MG63 (cell line): ENCODE data around the gene PDE5A. TPM values are rescaled to one million over a fixed set of nuclear protein-coding genes. Genes with fewer than 3 reads are reported as not detected.

ENCODE experiments used
- DNase-seq: peaks from one replicate; pipeline ENCODE4 v3.0.0-alpha.2; 2020
- H3K27me3 ChIP-seq: fragments of 250-450 bp; sonication (Bioruptor Pico); 2 replicates; pipeline ENCODE4 v1.5.1; 2020; ENCODE audit warnings: mild to moderate bottlenecking, moderate library complexity
- H3K36me3 ChIP-seq: fragments of 250-450 bp; sonication (Bioruptor Pico); 2 replicates; pipeline ENCODE4 v1.5.1; 2020; ENCODE audit warnings: mild to moderate bottlenecking, moderate library complexity
- H3K4me3 ChIP-seq: fragments of 250-450 bp; sonication (Bioruptor Pico); 2 replicates; pipeline ENCODE4 v1.5.1; 2020; ENCODE audit warnings: mild to moderate bottlenecking, moderate library complexity
- H3K9me3 ChIP-seq: fragments of 250-450 bp; sonication (Bioruptor Pico); 2 replicates; pipeline ENCODE4 v1.5.1; 2020; ENCODE audit warnings: mild to moderate bottlenecking, moderate library complexity
- total RNA-seq: library from RNA; depleted of rRNA; stranded (reverse); fragments of >200 nt; shearing (Covaris generic); gene quantifications from 2 replicates; pipeline ENCODE4 v1.2.3, GENCODE V29; 2014; ENCODE audit warnings: low replicate concordance

Gene PDE5A
- total RNA-seq, 1 experiment from 2014 or later, result 46.2 TPM

DNA sequence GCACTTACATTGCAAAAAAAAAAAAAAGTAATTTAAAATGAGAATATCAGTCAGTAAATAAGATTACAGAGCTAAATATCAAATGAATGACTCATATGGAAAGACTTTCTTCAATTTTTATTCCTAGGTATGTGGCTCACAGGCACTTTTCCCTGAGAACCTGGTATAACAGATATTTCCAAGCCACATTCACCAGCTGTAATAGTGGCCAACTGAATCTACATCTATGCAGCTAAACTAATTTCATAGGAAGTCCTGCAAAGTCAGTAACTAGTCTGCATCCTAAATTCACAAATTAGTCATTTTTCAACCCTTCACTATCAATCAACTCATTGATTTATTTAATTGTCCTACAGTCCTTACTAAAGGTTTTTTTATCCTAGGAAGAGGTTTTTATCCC is 5.6 kb downstream of the PDE5A start:
- no peaks in the 10 kb centered on the region for H3K27me3 ChIP-seq
- DNase-seq, result no peak
- no peaks in the 10 kb centered on the region for H3K9me3 ChIP-seq
- H3K4me3 ChIP-seq, result peak overlapping the region; percentile 79
- H3K36me3 ChIP-seq, result peaks cover 36% of the 10 kb centered on the region

DNA sequence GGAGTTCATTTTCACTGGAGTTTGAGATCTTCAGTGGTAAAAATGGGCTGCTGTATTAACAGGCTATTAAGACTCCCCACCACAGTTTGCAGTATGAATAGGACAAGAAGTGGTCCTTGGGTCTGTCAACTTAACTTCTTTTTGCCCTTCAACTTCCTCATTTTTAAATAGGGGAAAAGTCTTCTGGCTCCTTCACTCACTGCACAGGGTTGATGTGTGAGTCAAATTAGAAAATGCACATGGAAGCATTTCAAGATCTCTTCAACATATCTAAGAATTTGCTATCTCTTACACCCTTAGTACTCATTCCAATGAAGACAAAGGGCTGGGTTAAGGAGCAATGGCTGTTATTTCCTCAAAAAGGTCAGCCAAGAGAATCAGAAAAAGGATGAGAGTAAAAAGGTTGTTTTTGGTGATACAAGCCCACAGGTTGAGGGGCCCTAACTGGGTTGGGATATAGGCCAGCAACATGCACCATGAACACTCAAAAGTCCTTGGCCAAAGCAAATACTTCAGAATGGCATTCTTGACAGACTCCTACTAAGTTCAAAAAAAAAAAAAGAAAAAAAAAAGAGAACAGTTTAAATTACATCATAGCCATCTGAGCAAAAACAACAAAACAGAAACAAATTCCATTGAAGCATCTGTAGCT is 13.4 kb downstream of the PDE5A start:
- no peak for DNase-seq
- H3K4me3 ChIP-seq, result no peak overlapping the region
- H3K27me3 ChIP-seq, result no peaks in the 10 kb centered on the region
- H3K36me3 ChIP-seq, result peaks cover 45% of the 10 kb centered on the region
- H3K9me3 ChIP-seq, result 0 out of 2 replicates have a peak, but pooled peaks cover 3% of the 10 kb centered on the region

GRCh38 chr4:119604266-119604665 is 24.3 kb downstream of the PDE5A start:
- Histone ChIP-seq H3K9me3 (peaks cover 2% of the 10 kb centered on the region), H3K36me3 (peaks cover 69% of the 10 kb centered on the region), H3K4me3 (no peak overlapping the region), H3K27me3 (no peaks in the 10 kb centered on the region)
- no peak for DNase-seq

DNA sequence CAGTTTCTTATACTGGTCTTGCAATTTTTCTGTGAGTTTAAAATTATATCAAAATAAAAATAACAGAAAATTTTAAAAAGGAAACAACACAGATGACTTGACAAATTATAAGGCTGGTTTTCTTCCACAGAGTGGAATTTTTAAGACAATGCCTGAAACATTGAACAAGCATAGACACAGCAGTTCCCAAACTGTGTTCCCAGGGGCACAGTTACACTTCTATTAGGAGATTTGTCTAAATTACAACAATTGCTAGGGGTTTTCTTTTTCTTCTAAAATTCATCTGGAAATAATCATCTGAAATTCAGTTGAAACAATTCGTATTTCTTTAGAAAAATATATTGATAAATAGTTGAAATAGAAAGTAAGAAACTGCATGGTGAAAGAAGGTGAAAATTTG is 26.2 kb downstream of the PDE5A start:
- Histone ChIP-seq H3K36me3 (peaks cover 82% of the 10 kb centered on the region), H3K9me3 (peaks cover 6% of the 10 kb centered on the region), H3K4me3 (no peak overlapping the region), H3K27me3 (no peaks in the 10 kb centered on the region)
- no peak for DNase-seq

DNA sequence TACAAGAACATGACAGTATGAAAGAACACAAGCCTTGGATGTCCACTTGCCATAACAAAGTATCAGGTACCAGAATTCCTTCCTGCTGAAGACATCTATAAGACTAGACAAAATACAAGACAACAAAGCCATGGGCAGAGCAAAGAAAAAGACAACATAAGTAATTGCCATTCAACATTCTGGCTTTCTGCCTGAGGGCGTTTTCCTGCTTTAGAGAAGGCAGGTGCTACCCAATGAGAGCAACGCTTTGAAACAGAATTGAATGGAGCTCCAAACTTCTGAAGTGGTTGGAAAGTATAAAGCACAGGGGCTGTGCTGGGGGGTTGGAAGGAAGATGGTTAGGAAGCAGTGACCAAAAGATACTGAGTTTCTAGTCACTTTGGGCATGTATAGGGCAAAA is 30.1 kb downstream of the PDE5A start:
- H3K4me3 ChIP-seq, result no peak overlapping the region

GRCh38 chr4:119597377-119597776 is 31.2 kb downstream of the PDE5A start:
- Histone ChIP-seq H3K4me3 (no peak overlapping the region), H3K36me3 (peaks cover 75% of the 10 kb centered on the region), H3K9me3 (peaks cover 6% of the 10 kb centered on the region), H3K27me3 (no peaks in the 10 kb centered on the region)
- DNase-seq, result no peak

More for the DNA sequence above, 30.1 kb downstream of the PDE5A start:
- peaks cover 6% of the 10 kb centered on the region for H3K9me3 ChIP-seq
- H3K27me3 ChIP-seq, result no peaks in the 10 kb centered on the region
- DNase-seq, result no peak
- peaks cover 78% of the 10 kb centered on the region for H3K36me3 ChIP-seq

DNA sequence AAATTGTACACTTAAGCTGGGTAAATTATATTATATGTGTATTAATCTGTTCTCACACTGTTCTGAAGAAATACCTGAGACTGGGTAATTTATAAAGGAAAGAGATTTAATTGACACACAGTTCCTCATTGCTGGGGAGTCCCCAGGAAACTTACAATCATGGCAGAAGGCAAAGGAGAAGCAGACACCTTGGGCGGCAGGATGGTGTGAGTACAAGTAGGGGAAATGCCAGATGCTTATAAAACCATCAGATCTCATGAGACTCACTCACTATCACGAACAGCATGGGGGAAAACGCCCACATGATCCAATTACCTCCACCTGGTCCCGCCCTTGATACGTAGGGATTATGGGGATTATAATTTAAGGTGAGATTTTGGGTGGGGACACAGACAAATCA is 34.9 kb downstream of the PDE5A start:
- Histone ChIP-seq H3K36me3 (peaks cover 57% of the 10 kb centered on the region), H3K4me3 (no peak overlapping the region), H3K9me3 (peaks cover 2% of the 10 kb centered on the region; the same call in 1 of the 2 replicates), H3K27me3 (no peaks in the 10 kb centered on the region)
- DNase-seq, result no peak

DNA sequence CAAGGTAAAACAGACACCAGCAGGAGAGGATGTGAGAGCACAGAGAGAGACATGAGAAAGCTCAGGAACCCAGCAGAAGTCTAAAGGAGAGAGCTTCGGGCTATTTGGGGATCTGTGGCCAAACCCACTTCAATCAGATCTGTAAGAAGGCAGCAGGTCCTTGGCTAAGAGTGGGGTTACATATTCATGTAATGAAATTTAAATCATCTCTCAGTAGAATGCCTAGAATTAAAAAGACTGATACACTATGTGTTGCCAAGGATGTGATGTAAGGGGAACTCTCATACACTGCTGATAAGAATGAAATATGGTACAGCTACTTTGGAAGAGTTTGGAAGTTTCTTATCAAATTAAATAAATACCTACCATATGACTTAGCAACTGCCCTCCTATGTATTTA is 35.8 kb downstream of the PDE5A start:
- H3K4me3 ChIP-seq, result no peak overlapping the region
- H3K36me3 ChIP-seq, result peaks cover 50% of the 10 kb centered on the region
- no peak for DNase-seq
- H3K27me3 ChIP-seq, result no peaks in the 10 kb centered on the region
- no peaks in the 10 kb centered on the region for H3K9me3 ChIP-seq

- H3K9me3 ChIP-seq, result no peaks in the 10 kb centered on the region
- no peak for DNase-seq
- H3K36me3 ChIP-seq, result peaks cover 47% of the 10 kb centered on the region
- H3K27me3 ChIP-seq, result no peaks in the 10 kb centered on the region
- H3K4me3 ChIP-seq, result no peak overlapping the region
Observed at GRCh38 chr4:119589165-119589564, 39.4 kb downstream of the PDE5A start.

GRCh38 chr4:119587796-119588195 is 40.8 kb downstream of the PDE5A start:
- peaks cover 51% of the 10 kb centered on the region for H3K36me3 ChIP-seq
- no peaks in the 10 kb centered on the region for H3K27me3 ChIP-seq
- H3K9me3 ChIP-seq, result no peaks in the 10 kb centered on the region
- DNase-seq, result no peak
- no peak overlapping the region for H3K4me3 ChIP-seq

DNA sequence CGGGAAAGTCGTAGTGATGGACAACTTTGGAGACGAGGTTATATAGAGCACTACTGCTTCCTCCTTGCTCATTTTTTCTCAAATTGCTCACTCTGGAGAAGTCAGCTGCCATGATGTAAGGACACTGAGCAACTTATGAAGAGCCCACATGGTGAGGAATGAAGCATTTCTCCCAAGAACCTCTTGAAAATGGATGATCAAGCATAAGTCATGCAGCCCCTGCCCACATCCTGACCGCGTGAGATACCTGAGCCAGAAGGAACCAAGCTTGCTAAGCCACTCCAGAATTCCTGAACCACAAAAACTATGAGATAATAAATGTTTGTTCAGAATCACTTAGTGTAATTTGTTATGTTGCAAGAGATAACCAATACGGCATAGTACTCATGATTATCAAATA is 42.8 kb downstream of the PDE5A start:
- no peak for DNase-seq
- no peaks in the 10 kb centered on the region for H3K9me3 ChIP-seq
- H3K27me3 ChIP-seq, result no peaks in the 10 kb centered on the region
- H3K36me3 ChIP-seq, result peaks cover 61% of the 10 kb centered on the region
- H3K4me3 ChIP-seq, result no peak overlapping the region

DNA sequence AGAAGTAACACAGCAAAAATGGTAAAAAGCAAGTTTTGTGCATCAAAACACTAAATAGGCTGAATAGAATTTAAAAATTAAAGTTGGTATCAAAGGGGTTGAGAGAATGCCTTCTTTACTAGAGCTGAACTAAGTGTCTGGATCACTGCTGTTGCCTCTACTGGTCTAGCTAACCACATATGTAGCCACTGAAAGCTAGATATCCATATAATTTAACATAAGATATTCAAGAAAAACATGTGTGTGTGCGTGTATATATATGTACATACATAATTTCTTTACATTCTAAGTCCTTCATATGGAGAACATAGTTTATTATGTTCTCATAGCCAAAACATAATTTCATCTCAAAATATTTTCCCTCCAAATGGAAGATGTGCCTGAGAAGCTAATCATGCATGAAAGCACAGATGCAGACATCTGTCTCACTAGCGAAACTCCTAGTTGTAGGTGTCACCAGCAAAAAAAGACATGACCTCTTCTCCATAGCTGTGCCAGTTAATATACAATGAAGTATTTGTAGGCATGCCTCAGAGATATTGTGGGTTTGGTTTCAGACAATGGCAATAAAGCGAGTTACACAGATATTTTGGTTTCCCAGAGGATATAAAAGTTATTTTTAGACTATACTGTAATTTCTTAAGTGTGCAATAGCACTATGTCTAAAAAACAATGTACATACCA is 47.3 kb downstream of the PDE5A start:
- Histone ChIP-seq H3K4me3 (no peak overlapping the region), H3K36me3 (peaks cover 50% of the 10 kb centered on the region), H3K9me3 (no peaks in the 10 kb centered on the region), H3K27me3 (no peaks in the 10 kb centered on the region)
- DNase-seq, result no peak

- no peaks in the 10 kb centered on the region for H3K27me3 ChIP-seq
- DNase-seq, result no peak
- H3K36me3 ChIP-seq, result peaks cover 42% of the 10 kb centered on the region
- no peak overlapping the region for H3K4me3 ChIP-seq
- 0 out of 2 replicates have a peak, but pooled peaks cover 2% of the 10 kb centered on the region for H3K9me3 ChIP-seq
Observed at GRCh38 chr4:119580293-119580692, 48.3 kb downstream of the PDE5A start.

DNA sequence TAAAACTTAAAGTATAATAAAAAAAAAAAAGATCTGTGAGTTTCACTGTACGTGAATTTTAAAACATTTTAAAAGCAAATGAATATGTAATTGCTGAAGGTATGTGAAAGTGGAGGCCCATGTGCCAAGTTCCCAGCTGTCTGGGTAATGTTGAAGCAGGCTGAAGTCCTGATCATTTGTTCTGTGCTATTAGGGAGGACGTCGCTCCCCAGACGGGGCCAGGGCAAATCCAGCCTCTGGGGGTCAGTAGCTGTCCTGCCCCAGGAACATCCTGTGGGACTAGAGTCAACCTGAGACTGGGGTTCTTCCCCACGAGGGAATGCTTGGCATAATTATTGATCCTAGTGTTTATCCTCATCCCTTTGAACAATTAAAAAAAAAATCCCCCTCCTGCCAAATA is 48.8 kb downstream of the PDE5A start:
- H3K27me3 ChIP-seq, result no peaks in the 10 kb centered on the region
- no peak for DNase-seq
- H3K36me3 ChIP-seq, result peaks cover 41% of the 10 kb centered on the region
- 0 out of 2 replicates have a peak, but pooled peaks cover 2% of the 10 kb centered on the region for H3K9me3 ChIP-seq
- no peak overlapping the region for H3K4me3 ChIP-seq

DNA sequence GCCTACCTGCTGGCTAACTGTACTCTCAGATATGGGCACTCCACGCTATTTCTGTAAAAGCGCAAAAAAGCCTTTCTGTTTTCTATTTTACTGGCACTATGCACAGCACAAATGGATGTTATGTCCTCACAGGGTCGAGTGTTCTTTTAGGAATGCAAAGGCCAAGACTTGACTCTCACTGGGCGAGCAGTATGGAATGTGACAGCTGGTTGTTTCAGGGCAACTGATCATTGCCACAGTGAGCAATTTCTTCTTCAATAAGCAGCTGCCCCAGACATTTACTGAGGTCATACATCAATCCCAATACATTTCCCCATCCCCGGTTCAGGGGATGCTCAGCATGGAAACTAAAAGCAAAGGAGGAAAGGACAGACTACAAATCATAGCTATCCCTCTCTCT is 58.2 kb downstream of the PDE5A start:
- Histone ChIP-seq H3K27me3 (no peaks in the 10 kb centered on the region), H3K4me3 (no peak overlapping the region), H3K9me3 (no peaks in the 10 kb centered on the region), H3K36me3 (peaks cover 21% of the 10 kb centered on the region)
- peak; percentile 6 for DNase-seq

DNA sequence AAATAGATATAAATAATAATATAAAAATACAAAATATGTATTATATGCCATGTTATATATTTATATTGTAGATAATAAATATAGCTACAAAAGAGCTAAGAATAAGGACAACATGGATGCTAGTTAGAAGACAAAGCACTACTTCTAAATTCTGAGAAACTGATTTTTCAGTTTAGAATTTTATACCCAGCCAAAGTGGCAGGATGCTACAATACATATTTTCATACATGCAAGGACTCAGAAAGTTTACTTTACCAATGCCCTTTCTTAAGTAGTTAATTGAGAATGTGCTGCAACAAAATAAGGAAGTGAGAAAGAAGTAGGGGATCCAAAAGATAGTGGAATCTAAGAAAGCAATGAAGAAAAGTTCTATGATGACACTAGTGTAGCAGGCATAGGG is 64.5 kb downstream of the PDE5A start:
- DNase-seq, result no peak
- H3K27me3 ChIP-seq, result no peaks in the 10 kb centered on the region
- no peak overlapping the region for H3K4me3 ChIP-seq
- peaks cover 72% of the 10 kb centered on the region for H3K36me3 ChIP-seq
- H3K9me3 ChIP-seq, result peaks cover 16% of the 10 kb centered on the region; the same call in 1 of the 2 replicates

DNA sequence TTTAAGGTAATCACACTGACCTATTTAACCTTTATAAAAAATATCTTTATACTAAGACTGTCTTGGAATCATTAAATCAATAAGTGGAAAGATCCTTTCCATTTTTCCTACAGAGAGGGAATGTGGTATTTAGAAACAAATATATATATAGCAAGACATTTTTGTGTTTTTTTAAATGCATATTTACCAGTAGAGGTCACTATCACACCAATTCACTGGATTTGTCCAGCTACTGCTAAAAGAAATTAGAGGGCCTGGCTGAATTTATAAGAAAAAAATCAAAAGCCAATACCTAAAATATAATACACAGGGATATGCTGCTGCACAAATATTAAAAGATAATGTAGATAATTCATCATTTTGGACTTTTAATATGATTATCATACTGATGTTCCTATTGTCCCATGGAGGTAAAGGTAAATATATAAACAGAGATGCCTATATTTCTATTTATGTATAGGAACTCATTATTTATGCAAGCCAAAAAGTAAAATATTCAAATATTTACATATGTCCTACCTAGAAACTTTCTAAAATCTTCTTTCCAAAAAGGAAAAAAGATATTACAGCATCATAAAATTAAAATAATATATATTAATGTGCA is 69.5 kb downstream of the PDE5A start:
- DNase-seq, result no peak
- Histone ChIP-seq H3K27me3 (no peaks in the 10 kb centered on the region), H3K9me3 (peaks cover 6% of the 10 kb centered on the region; the same call in 1 of the 2 replicates), H3K36me3 (peaks cover 66% of the 10 kb centered on the region), H3K4me3 (no peak overlapping the region)
